Measurements from ENCODE around the gene ODAD3. TPM values are rescaled to one million over a fixed set of nuclear protein-coding genes. Genes with fewer than 3 reads are reported as not detected.
"Not testable (repeated sequence)": the region's sequence is repeated elsewhere in the genome, so short reads cannot be mapped to it uniquely, and the experiment has no call there.

Gene ODAD3
- total RNA-seq: under 1 TPM in 1 of 2 experiments, not detected in 1; 0.19 TPM

DNA sequence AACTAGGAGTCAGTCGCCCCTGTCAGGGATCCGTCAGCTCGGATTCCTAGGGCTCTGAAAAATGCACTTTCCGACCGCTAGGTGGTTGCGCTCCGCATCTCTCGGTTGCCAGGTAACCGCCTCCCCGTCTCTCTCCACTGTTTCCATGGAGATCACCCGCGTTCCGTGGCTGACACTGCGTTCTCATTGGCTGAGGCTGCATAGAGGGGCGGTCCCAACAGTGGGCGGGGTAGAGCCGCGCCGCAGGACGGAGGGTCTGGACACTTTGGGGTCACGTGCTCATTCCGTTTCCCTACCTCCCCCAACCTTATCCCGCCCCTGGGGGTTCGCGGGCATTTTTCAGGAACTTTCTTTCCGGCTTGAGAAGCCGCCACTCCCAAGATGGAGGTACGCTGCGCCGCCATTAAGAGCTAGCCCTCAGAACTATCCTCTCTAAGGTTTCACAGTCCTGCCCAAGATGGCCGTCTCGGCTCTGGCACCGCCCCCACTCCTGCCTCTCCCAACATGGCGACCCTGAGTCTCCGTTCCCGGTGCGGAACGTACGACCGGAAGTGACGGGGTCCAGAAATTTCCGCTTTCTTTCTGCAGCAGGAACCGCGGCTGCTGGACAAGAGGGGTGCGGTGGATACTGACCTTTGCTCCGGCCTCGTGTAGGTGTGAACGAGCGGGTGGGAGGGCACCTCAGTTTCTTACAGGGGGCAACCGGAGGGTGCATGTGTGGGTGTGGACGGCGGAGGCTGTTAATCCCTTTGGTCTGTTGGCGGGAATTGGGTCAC, at the start of gene ODAD3, which contains the start of gene PRKCSH:
Gene ODAD3 (minus strand): TSS at position 65 of the 776 bp plus-strand sequence. CDS start 105 bp downstream, outside the sequence.
Gene PRKCSH (plus strand): TSS at position 579 of the 776 bp plus-strand sequence. CDS start 483 bp downstream, outside the sequence.
- ChIA-PET POLR2A (interaction anchor here (0.6 to 1.1 kb wide), 4 partner anchors 13 to 1245 kb away, joined by 3 to 5 read pairs (median 4); no protein-coding TSS in a partner anchor), CTCF (interaction anchor here (0.7 to 4.0 kb wide), 9 partner anchors 8 to 111 kb away, joined by 3 to 25 read pairs (median 4); partner anchors contain the start of gene RGL3)

DNA sequence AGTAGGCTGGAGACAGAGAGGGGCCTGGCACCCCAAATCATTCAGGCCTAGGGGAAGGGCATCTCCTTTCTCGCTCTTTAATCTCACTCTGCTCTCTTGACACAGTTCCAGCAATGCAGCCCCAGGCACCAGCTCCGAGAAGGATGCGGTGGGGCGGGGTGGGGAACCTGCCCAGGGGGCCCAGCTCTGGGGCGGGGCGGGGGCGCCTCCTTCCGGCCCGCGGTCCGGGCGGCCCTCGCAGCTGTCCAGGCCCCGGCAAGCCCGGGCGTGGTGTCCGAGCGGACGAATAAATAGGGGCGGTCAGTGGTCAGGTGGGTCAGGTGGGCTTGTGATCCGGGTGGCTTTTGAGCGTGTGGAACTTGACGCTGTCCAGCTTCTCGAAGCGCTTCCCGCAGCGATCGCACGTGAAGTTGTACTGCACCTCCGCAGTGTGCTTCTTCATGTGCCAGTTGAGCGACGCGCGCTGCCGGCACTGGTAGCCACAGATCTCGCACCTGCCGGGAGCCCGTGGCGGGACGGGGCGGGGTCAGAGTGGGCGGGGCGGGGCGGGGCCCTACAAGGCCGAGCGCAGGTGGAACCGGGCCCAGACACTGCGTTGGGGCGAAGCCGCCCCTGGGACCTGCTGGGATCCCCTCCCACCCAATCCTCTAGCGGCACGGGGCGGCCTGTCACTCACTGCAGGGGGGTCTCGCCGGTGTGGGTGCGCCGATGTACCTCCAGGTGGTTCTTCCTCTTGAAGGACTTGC, 48.6 kb upstream of the ODAD3 start:
- ChIA-PET CTCF (interaction anchor here (0.6 to 1.9 kb wide), 29 partner anchors 9 to 522 kb away, joined by 3 to 29 read pairs (median 4); partner anchors contain the start of genes ELOF1, EPOR, ODAD3 and PRKCSH), POLR2A (interaction anchor here (0.8 to 1.3 kb wide), 3 partner anchors 77 to 110 kb away, joined by 3 to 9 read pairs (median 3); no protein-coding TSS in a partner anchor)

DNA sequence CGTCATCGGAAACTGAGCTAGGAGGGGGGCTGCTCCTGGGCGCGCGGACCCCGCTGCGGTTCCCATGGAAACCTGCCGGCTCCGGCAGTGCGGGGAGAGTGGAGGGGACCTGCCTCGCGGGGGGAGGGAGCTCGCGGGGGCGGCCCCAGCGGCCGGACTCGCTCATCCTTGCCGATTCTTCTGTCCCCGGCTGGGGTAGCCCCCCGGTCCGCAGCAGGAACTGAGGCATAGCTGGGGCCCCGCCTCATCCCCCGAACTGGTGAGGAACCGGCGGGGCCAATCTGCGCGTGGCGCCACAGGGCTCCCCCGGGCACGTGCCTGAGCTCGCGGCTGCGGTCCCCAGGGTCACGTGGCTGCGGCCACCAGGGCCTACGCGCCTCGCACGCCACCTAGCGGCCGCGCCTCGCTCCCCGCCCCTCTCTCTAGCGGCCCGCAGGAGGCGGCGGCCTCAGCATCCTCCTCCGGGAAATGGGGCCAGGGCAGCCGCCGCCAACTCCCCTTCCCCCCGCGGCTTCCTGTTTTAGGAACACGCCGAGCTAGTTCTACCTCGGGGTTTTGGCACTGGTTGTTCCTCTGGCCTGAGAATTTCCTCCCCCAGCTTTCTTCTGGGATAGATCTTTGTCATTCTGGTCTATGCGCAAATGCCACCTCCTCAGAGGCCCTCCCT, 47.6 kb upstream of the ODAD3 start:
- CTCF ChIA-PET: interaction anchor here (0.6 to 1.9 kb wide), 43 partner anchors 8 to 521 kb away, joined by 3 to 29 read pairs (median 3); partner anchors contain the start of genes ECSIT, ELOF1, EPOR and ODAD3
- POLR2A ChIA-PET: interaction anchor here (0.6 to 1.3 kb wide), 8 partner anchors 30 to 740 kb away, joined by 3 to 17 read pairs (median 4); no protein-coding TSS in a partner anchor

DNA sequence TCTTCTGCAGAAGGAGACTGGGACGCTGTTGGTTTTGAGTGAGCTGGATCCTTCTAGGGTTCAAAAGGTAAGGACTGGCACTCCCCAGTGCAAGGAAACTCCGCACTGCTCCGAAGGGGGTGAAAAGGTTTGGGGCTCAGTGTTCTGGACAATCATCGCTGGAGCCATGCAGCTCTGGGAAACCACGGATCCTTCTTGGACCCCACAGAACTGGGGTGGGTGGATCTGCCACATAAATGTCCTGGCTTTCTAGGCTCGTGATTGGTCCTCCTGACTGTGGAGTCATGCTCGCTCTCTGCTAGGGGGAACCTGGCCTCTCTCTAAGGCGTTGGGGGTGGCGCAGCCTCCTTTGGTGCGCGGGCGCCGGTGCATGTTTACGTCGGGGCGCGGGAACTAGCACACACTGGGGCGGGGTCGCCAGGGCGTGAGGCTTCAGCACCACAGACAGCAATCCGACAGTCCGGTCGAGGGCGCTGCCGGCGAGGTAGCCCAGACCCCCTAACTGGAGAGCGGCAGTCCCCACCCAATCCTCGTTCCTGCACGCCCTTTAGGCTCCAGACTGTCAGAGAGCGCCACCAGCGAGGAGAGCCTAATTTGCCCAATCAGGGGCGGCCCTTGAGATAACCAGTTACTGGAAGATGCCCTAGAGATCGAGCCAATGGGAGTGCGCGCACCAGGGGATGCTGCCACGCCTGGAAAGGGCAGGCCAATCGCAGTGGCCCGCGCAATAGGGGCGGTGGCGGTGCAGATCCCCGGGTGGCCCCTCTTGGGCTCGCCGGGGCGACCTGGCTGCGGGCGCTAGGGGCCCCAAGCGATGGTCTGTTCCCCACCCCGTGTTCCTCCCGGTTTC, 46.8 kb upstream of the ODAD3 start:
- POLR2A ChIA-PET: interaction anchor here (0.8 to 1.3 kb wide), 4 partner anchors 29 to 143 kb away, joined by 3 to 17 read pairs (median 7); no protein-coding TSS in a partner anchor
- CTCF ChIA-PET: interaction anchor here (0.6 to 1.9 kb wide), 34 partner anchors 8 to 290 kb away, joined by 3 to 29 read pairs (median 4); partner anchors contain the start of genes ECSIT, EPOR, ODAD3 and PRKCSH

DNA sequence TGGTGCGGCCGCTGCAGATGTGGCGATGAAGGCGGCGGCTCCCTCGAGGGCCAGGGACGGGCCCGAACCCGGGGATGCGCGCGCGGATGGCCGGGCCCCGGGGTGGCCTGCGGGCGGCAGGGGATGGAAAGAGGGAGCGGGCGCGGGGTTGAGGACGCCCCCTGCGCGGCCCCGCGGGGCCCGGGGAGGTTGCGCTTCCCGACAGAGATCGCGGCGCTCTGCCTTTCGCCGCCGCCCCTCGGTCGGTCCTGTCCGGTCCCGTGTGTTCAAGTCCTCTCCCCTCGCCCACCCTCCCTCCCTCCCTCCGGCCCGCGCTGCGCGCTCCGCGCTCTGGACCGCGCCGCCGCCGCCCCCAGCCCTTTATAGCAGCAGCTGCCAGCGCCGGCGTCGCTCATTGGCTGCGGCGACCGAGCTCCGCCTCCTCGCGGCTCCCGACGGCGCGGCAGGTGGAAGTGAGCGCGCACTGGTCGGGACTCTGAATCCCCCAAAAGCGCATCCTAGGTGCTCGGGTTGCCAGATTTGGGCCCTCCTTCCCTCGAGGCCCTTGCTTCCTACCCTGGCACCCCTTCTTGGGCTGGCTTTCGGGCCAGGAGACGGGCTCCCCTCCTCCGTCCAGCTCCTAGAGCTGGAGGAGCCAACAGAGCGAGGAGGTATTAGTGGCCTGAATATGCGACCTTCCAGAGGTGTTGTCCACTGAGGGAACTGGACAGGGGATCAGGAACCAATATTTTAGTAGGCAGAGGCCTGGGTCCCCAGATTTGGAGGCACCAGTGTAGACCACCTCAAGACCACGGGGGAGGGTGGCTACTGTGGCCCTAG, 46.0 kb upstream of the ODAD3 start, which contains the start of gene ELAVL3:
Gene ELAVL3 (minus strand): TSS at position 332 of the 819 bp plus-strand sequence. CDS start 438 bp downstream, outside the sequence.
- CTCF ChIA-PET: interaction anchor here (1.6 kb wide), 1 partner anchor 57 kb away, joined by 3 read pairs; no protein-coding TSS in a partner anchor
- POLR2A ChIA-PET: interaction anchor here (0.5 kb wide), 1 partner anchor 186 kb away, joined by 6 read pairs; no protein-coding TSS in a partner anchor

DNA sequence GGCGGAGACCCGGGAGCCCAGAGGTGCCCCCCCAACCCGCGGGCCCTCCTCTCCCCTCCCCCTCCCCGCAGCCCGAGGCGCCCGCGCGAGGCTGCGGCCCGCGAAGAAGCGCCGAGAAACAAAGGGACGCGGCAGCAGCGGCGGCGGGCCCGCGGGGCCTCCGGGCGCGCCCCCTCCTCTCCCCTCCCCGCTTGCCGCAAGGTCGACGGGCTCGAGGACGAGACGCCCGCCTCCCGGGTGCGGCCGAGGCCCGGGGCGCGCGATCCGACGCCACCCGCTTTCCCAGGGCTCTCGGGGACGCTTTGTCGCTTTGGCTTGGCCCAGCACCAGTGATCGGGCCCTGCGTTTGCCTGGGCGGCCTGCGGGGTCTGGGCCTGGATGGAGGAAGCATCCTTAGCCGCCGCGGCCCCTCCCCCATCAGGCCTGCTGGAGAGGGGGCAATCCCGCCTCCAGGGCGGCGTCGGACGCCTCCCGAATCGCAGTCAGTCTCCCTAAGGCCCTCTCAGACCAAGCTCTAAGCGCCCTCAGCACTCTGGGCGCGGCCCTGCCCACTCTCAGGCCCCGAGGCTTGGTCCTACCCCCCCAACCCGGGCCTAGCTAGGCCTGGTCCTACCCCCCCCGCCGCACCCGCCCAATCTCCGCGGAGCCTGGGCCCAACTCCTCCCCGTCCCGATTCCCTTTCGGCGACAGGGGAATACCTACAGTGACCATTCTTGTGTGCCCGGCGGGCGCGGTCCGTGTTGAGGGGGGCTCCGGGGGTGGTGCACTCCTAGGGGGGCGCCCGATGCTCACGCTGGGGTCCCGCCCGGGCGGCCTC, 45.2 kb upstream of the ODAD3 start:
- ChIA-PET CTCF (no interaction called here), POLR2A (no interaction called here)

DNA sequence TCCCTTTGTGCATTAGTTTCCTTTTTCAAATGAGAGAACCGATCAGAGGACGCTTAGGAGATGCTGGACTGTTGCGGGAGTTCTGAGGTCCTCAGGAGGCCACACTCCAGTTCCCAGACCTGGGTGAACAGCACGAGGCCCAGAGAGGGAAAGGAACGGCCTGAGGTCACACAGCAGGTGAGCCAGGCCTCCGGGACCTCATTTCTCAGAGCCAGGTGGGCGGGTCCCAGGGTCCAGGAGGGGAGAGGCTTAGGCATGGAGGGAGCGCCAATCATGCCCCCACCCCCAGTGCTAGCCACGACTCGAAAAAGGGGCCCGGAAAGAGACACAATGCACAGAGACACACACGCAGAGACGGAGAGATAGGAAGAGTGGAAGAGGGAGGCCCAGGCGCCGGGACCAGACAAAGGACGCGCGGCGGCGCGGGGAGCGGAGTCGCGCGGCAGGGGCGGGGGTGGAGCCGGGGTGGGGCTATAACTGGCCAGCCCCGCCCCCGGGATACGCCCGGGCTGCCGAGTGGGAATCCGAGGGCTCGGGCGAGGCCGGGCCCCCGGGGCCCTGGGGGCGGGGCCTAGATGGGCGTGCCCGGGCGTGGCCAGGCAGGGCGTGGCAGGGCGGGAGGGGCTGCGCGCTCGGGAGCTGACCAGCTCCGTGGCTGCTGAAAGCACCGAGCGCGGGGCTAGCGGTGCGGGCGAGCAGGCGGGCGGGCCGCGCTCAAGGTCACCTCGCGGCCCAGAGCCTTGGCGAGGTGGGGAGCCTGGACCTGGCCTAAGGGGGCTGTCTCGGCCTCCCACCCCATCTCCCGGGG, 44.4 kb upstream of the ODAD3 start:
- POLR2A ChIA-PET: no interaction called here
- CTCF ChIA-PET: no interaction called here

DNA sequence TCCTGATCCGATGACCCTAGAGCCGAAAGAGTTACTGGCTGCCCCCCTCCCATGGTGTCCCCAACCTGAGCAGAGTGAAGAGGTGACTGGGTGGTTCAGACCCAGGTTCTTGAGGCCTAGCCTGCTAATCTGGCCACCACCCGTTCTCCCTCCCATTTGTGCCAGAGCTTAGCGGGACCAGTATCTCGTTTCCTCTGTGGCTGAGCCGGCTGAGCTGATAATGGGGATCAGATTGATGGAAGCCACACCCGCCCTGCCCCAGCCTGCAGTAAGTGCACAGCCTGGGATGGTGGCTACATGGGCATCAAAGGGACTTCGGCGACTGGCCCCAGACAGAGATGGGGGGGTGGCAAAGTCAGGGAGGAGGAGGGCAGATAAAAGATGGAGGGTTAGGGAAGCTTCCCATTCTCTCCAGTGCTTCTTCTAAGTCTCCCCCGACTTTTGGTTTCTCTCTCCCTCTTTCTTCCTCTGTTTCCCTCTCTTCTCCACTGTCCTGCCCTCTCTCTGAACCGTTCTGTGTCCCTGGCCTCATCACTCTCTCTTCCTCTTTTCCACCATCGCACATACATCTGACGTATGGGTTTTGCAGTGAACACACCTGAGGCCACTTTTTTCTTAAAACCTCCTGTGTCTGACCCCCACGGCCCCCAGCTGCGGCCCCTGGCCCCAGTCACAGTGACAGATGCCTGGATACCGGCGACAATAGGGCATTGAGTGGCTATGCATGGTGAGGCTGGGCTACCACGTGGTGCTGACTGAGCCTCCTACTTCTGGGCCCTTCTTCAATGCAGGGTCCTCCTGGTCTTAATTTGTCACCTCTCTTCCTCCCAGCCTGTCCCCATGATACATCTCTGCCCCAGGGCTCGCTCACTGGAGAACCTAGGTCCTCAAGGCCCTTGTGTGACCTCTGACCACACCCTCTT, 43.5 kb upstream of the ODAD3 start:
- ChIA-PET POLR2A (interaction anchor here (0.5 kb wide), 1 partner anchor 28 kb away, joined by 10 read pairs; the partner anchor contains the start of gene ZNF653), CTCF (interaction anchor here (0.7 kb wide), 2 partner anchors 11 to 151 kb away, joined by 3 to 5 read pairs; no protein-coding TSS in a partner anchor)

DNA sequence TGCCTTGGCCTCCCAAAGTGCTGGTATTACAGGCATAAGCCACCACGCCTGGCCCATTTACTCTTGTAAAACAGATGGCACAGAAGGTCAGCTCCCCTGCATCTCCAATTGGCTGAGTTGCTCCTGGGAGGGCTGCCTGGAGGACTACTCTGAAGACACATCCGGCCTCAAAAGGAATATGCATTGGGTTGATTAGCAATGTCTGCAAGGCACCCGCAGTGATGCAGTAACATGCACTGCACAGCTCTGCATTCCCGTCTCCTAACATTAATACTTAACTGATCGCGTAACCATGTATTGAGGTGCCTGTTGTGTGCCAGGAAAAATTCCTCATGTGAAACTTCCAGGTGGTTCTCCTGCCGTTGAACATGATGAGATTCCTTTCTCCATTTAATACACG, 40.9 kb upstream of the ODAD3 start:
- POLR2A ChIA-PET: no interaction called here
- CTCF ChIA-PET: no interaction called here

DNA sequence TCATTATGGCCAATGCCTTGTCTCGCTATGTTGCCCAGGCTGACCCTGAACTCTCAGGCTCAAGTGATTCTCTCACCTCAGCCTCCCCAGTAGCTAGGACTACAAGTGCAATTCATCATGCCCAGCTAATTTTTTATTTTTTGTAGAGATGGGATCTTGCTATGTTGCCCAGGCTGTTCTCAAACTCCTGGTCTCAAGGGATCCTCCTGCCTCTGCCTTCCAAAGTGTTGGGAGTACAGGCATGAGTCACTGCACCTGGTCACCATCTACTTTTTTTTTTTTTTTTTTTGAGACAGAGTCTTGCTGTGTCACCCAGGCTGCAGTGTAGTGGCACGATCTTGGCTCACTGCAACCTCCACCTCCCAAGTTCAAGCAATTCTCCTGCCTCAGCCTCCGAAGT, 40.4 kb upstream of the ODAD3 start:
- CTCF ChIA-PET, POLR2A ChIA-PET: not testable (repeated sequence)

DNA sequence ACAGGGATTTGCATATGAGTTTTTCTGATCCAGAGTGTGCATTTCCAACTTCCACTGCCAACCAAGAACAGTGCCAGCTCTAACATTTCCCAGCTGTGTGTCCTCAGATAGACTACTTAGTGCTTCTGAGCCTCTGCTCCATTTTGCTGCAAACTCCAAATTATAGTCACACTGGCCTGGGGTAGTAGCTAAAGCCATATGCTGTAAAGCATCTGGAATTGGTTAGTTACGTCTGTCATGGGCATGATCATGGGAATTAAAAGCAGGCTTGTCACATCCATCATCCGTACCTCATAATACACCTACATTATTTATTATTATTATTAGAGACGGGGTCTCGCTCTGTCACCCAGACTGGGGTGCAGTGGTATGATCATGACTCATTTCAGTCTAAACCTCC, 38.8 kb upstream of the ODAD3 start:
- CTCF ChIA-PET: interaction anchor here (1.7 kb wide), 1 partner anchor 9 kb away, joined by 4 read pairs; no protein-coding TSS in a partner anchor
- POLR2A ChIA-PET: no interaction called here

DNA sequence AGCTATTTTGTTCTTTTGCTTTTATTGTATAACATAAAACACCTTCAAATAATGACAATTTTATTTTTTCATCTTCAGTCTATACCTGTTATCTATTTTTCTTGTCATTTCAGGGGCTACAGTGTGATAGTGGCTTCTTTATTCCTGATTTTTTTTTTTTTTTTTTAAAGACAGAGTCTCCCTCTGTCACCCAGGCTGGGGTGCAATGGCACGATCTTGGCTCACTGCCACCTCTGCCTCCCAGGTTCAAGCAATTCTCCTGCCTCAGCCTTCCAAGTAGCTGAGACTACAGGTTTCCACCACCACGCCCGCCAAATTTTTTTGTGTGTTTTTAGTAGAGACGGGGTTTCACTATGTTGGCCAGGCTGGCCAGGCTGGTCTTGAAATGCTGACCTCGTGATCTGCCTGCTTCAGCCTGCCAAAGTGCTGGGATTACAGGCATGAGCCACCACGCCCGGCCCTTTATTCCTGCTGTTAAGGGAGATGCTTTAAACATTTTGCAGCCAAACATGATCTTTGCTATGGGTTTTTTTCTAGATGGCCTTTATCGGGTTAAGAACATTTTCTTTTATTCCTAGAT, 33.4 kb upstream of the ODAD3 start:
- CTCF ChIA-PET: interaction anchor here (1.9 kb wide), 1 partner anchor 14 kb away, joined by 7 read pairs; no protein-coding TSS in a partner anchor
- POLR2A ChIA-PET: not testable (repeated sequence)

DNA sequence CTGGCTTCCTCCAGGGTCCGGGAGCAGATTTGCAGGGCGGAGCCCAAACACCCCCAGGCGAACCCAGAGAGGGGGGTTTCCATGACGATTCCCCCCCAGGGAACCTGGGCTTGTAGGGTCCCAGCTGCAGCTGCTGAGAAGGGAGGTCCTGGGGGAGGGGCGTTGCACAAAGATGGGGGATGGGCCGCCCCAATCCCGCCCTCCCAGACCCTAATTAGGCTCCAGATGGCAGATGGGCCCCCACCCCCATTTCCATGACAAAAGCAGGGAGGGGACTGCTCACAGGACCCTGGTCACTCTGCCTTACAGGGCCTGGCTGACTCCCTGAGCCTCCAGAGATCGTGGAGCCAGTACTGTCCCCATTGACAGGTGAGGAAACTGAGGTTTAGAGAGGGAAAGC, 30.7 kb upstream of the ODAD3 start:
- ChIA-PET CTCF (no interaction called here), POLR2A (no interaction called here)

All from activated CD8-positive, alpha-beta memory T cell treated with anti-CD3 and anti-CD28 coated beads for 36 hours (primary cell).